GM23248 (cell line): ENCODE measurements around the gene GPC4. TPM values are rescaled to one million over a fixed set of nuclear protein-coding genes. Genes with fewer than 3 reads are reported as not detected.

ENCODE experiments used
- DNase-seq: peaks from one replicate; pipeline ENCODE4 v3.0.0-alpha.2; 2015
- H2AFZ ChIP-seq: fragments of 200-600 bp; sonication (generic); 2 replicates; pipeline ENCODE4 v1.6.1; 2016; ENCODE audit warnings: antibody characterized with exemption
- H3F3A ChIP-seq: fragments of 200-600 bp; sonication (generic); 2 replicates; pipeline ENCODE4 v1.6.1; 2016; ENCODE audit warnings: mild to moderate bottlenecking, antibody characterized with exemption, mixed run types; ENCODE audit not compliant: insufficient read depth
- H3K27ac ChIP-seq: fragments of 200-600 bp; sonication (generic); 2 replicates; pipeline ENCODE4 v1.5.1; 2016; ENCODE audit warnings: mild to moderate bottlenecking
- H3K27me3 ChIP-seq: fragments of 200-600 bp; sonication (generic); replicated peaks from 2 replicates; pipeline ENCODE4 v1.6.1; 2016; ENCODE audit warnings: mild to moderate bottlenecking; ENCODE audit not compliant: insufficient read depth
- H3K36me3 ChIP-seq: fragments of 200-600 bp; sonication (generic); 2 replicates; pipeline ENCODE4 v1.6.1; 2016; ENCODE audit warnings: low read depth, mild to moderate bottlenecking
- H3K4me1 ChIP-seq: fragments of 200-600 bp; sonication (generic); 2 replicates; pipeline ENCODE4 v1.6.1; 2016; ENCODE audit warnings: mild to moderate bottlenecking; ENCODE audit not compliant: insufficient read depth
- H3K4me2 ChIP-seq: fragments of 200-600 bp; sonication (generic); one replicate; pipeline ENCODE4 v1.6.1; 2016; ENCODE audit warnings: mild to moderate bottlenecking; ENCODE audit not compliant: unreplicated experiment
- H3K4me3 ChIP-seq: fragments of 200-600 bp; sonication (generic); 2 replicates; pipeline ENCODE4 v1.5.1; 2016; ENCODE audit warnings: mild to moderate bottlenecking
- H3K79me2 ChIP-seq: fragments of 200-600 bp; sonication (generic); 2 replicates; pipeline ENCODE4 v1.6.1; 2016; ENCODE audit warnings: mild to moderate bottlenecking; ENCODE audit not compliant: insufficient read depth
- H3K9ac ChIP-seq: fragments of 200-600 bp; sonication (generic); 2 replicates; pipeline ENCODE4 v1.6.1; 2016; ENCODE audit warnings: mild to moderate bottlenecking
- H3K9me2 ChIP-seq: fragments of 200-600 bp; sonication (generic); 2 replicates; pipeline ENCODE4 v1.6.1; 2016; ENCODE audit warnings: mixed run types, mild to moderate bottlenecking, moderate library complexity; ENCODE audit not compliant: insufficient read depth
- H3K9me3 ChIP-seq: fragments of 200-600 bp; sonication (generic); one replicate; pipeline ENCODE4 v1.6.1; 2017; ENCODE audit warnings: low read depth
- H4K20me1 ChIP-seq: fragments of 200-600 bp; sonication (generic); 2 replicates; pipeline ENCODE4 v1.6.0; 2016; ENCODE audit not compliant: insufficient read depth
- EZH2 ChIP-seq: fragments of 200-600 bp; sonication (generic); IDR thresholded peaks from 2 replicates; pipeline ENCODE4 v1.6.1; 2018; ENCODE audit warnings: antibody characterized with exemption, mild to moderate bottlenecking; ENCODE audit not compliant: insufficient read depth, poor library complexity, severe bottlenecking
- EZH2phosphoT487 ChIP-seq: fragments of 200-600 bp; sonication (generic); IDR thresholded peaks from 2 replicates; pipeline ENCODE4 v1.6.1; 2018; ENCODE audit warnings: antibody characterized with exemption, moderate library complexity, mild to moderate bottlenecking, low read depth; ENCODE audit not compliant: insufficient read depth
- WGBS, 2 experiments: methylation state at CpG; one replicate each; pipeline ENCODE4 v1.1.6; 2015 to 2017; ENCODE audit warnings: low lambda C conversion rate in 2 of 2, low coverage in 1 of 2; ENCODE audit errors: missing lambda C conversion rate in 2 of 2; 5-methylcytosine and 5-hydroxymethylcytosine counted together
- in situ Hi-C: fragments of 300-500 bp; cut with MboI; formaldehyde crosslinking; loops from 2 replicates; pipeline ENCODE4 v1.15.0; 2020
- polyA plus RNA-seq: library from polyadenylated mRNA; unstranded; fragments of >200 nt; fragmentation: Nextera tagmentation; extraction: Ambion mirVana; gene quantifications from 2 replicates; pipeline ENCODE4 v1.2.1, GENCODE V29; 2016
- total RNA-seq: library from RNA; depleted of rRNA; stranded (reverse); fragments of >200 nt; shearing (Covaris generic); gene quantifications from 2 replicates; pipeline ENCODE4 v1.2.3, GENCODE V29; 2014; rRNA removed

GPC4 gene
- total RNA-seq: 1.9 and 2.5 TPM in 2 replicates
- 6.4 and 7.0 TPM in 2 replicates for polyA plus RNA-seq

DNA sequence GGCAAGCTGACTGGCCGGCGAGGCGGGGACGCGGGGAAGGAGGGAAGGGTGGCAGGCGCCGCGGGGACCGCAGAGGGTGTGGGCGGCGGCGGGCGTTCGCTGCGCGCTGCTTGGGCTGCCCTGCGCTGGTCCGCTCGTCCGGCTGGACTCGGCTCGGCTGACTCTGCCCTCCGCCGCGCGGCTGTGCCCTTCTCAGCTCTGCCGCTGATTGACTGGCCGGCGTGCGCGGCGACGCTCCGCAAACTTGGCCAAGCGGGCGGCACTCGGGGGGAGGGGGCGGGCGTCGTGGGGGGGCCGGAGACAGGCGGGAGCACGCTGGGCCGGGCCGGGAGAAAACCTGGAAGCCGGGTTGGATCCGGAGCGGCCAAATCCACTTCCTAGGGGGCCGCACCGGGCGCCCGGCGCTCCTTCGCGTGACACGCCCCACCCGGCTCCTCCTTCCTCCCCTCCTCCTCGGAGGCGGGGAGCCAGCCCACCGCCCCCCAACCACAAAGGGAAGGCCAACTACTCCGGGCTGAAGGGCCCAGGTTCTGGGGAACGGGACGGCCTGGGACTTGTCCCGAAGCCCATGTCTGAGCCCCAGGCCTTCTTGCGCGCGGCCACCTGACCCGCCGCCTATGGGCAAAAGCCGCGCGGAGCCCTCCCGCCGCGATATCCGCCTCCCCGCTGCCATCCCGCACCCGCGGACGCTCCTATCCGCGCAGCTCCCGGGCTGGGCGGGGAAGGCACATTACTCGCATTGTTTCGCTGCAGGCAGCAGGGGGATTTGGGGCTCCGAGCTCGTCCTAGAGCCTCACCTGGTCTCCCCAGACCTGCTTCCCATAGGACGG lies at the start of gene GPC4:
Gene GPC4, minus strand, starts transcription at position 214 of the 830 bp plus-strand sequence. CDS start 524 bp downstream, outside the sequence.
- no peaks in the 10 kb centered on the region for H3K9me2 ChIP-seq
- in situ Hi-C loops: no loop called here
- peaks cover 7% of the 10 kb centered on the region; the same call in 1 of the 2 replicates for H3K4me1 ChIP-seq
- no peaks in the 10 kb centered on the region for H3K9me3 ChIP-seq
- no peaks in the 10 kb centered on the region for H3K79me2 ChIP-seq
- no peak within 1 kb of the TSS for H3K27ac ChIP-seq
- H3F3A ChIP-seq: 0 out of 2 replicates have a peak, but pooled peaks cover 6% of the 10 kb centered on the region
- H3K36me3 ChIP-seq: no peaks in the 10 kb centered on the region
- no peaks in the 10 kb centered on the region for H4K20me1 ChIP-seq
- WGBS, 2 experiments: 2% methylated on average over 19 of the region's 90 CpGs; no CpG with 5 or more reads in 1 of the 2 experiments
- peak; percentile 57 for DNase-seq
- H3K9ac ChIP-seq: peak within 1 kb of the TSS; percentile 56
- peak within 1 kb of the TSS; percentile 81 for H3K4me2 ChIP-seq
- H3K27me3 ChIP-seq: no peaks in the 10 kb centered on the region
- TF ChIP-seq EZH2phosphoT487 (no peak), EZH2 (no peak)
- peak within 1 kb of the TSS; percentile 75 for H3K4me3 ChIP-seq
- peak within 1 kb of the TSS; percentile 70 for H2AFZ ChIP-seq

DNA sequence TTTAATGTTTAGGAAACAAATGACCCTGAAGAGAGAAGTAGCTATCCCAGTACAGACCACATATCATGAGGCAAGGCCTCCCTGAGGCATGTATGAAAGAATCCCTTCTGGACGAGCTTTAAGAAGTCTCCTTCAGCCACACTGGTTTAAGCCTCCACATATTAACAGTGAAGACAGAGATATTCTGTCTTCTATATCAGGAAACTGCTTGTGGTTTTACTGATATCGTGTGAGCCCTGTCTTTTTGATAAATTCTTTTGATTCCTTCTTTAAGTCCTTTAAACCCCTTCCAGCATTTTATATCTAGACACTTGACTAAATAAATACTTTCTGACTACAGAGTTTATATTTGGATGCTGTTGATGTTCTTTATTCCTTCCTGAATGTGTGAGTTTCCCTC lies 45.9 kb upstream of the GPC4 start:
- TF ChIP-seq EZH2 (no peak), EZH2phosphoT487 (no peak)
- no peaks in the 10 kb centered on the region for H3K79me2 ChIP-seq
- no peaks in the 10 kb centered on the region for H4K20me1 ChIP-seq
- H3K9me3 ChIP-seq: no peaks in the 10 kb centered on the region
- no peaks in the 10 kb centered on the region for H3K36me3 ChIP-seq
- H3K4me2 ChIP-seq: no peak overlapping the region
- H2AFZ ChIP-seq: no peak overlapping the region
- no peak overlapping the region for H3K27ac ChIP-seq
- H3F3A ChIP-seq: no peaks in the 10 kb centered on the region
- 53 to 63% methylated on average over 2 of the region's 2 CpGs for WGBS, 2 experiments
- no peaks in the 10 kb centered on the region for H3K4me1 ChIP-seq
- H3K4me3 ChIP-seq: no peak overlapping the region
- no peak for DNase-seq
- no peaks in the 10 kb centered on the region for H3K9me2 ChIP-seq
- in situ Hi-C loops: no loop called here
- H3K27me3 ChIP-seq: no peaks in the 10 kb centered on the region
- no peak overlapping the region for H3K9ac ChIP-seq

DNA sequence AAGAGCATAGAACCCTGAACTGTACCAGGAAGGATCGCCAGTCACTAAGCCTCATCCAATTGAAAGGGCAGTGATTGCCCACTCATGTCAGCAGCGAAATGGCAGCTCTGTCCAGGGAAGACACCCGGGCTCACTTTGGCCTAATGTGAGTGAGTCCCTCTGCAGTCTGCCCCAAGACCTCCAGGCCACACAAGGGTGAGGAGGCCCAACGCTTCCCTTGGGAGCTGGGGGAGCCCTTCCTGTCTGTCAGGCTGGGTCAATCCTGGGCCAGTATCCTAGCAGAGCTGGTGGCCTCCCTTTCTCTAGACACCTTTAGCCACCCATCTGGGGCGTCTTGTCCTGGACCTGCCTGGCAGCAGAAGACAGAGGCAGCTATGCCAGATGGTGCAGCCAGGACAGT lies 39.6 kb upstream of the GPC4 start:
- Histone ChIP-seq H4K20me1 (no peaks in the 10 kb centered on the region), H3K4me1 (no peaks in the 10 kb centered on the region), H3K9ac (no peak overlapping the region), H3K79me2 (no peaks in the 10 kb centered on the region), H3K9me2 (no peaks in the 10 kb centered on the region), H3K36me3 (no peaks in the 10 kb centered on the region), H3F3A (no peaks in the 10 kb centered on the region), H3K27ac (no peak overlapping the region), H3K4me2 (no peak overlapping the region), H2AFZ (no peak overlapping the region), H3K4me3 (no peak overlapping the region), H3K9me3 (no peaks in the 10 kb centered on the region), H3K27me3 (no peaks in the 10 kb centered on the region)
- no peak for TF ChIP-seq EZH2
- TF ChIP-seq EZH2phosphoT487: no peak
- 41 to 43% methylated on average over 2 to 5 of the region's 5 CpGs for WGBS, 2 experiments
- no peak for DNase-seq
- in situ Hi-C loops: no loop called here

DNA sequence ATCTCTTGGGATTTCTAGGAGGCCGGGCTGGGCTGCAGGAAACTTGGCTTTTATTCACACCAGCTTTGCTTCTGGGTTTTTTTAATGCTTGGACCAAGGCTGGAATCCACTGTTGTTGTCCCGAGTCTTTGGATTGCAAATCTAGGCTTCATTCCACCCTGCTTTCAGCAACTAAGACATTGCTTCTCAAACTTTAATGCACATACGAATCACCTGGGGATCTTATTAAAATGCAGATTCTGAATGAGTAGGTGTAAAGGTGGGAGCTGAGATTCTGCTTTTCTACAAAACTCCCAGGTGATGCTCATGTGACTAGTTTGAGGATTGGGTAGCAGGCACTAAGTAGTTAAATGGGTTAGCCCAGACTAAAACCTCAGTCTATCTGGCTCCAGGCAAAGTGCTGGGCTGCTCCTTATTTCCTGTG lies 39.2 kb upstream of the GPC4 start:
- 5 to 6% methylated on average over 3 of the region's 3 CpGs for whole genome bisulfite sequencing, 2 experiments
- in situ Hi-C loops: no loop called here
- Histone ChIP-seq H2AFZ (no peak overlapping the region), H3K4me2 (no peak overlapping the region), H3K9ac (no peak overlapping the region), H3K79me2 (no peaks in the 10 kb centered on the region), H3K4me3 (no peak overlapping the region), H3K9me3 (no peaks in the 10 kb centered on the region), H3K27me3 (no peaks in the 10 kb centered on the region), H4K20me1 (no peaks in the 10 kb centered on the region), H3K36me3 (no peaks in the 10 kb centered on the region), H3K27ac (no peak overlapping the region), H3K9me2 (no peaks in the 10 kb centered on the region), H3K4me1 (no peaks in the 10 kb centered on the region), H3F3A (no peaks in the 10 kb centered on the region)
- no peak for DNase-seq
- TF ChIP-seq EZH2phosphoT487: no peak
- no peak for TF ChIP-seq EZH2
